ENCODE data around the gene GLIPR2.
"Not testable (repeated sequence)": the region's sequence is repeated elsewhere in the genome, so short reads cannot be mapped to it uniquely, and the experiment has no call there.

GLIPR2 gene

DNA sequence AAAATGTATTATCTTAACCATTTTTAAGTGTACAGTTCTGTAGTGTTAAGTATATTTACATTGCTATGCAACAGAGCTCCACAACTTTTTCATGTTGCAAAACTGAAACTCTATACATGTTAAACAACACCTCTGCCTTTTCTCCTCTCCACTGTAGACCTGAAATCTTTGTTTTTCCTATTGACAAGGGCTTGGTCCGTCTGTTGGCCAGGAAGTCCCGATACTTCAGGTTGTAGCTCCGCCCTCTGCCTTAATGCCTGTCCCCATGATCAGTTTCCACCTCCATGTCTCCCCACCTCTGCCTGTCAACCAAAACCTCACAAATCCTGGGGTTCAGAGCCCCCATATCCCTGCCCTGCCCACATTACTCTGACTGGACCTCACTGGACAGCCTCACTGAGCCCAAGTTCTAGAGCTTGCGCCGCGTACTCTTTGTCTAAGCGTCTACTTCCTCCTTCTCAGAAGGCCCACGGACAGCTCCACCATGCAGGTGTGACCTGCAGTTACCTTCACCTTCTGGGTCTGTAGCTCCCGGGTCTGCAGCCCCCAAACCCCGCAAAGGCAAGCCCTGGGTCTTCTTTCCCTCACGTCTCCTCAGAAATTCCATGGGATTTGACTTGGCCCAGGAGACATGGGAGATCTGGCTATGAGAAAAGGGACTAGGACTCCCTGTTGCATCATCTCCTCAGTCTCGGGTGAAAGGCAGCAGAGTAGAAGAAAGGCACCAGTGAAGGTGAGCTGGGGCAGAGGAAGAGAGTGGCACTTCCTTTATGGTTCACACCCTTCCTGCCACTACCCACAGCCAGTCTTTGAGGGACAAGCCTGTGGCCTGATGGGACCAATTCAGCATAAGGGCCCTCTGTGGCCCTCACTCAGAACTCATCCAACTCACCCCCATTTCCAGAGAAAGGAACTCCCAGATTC is 8.0 kb downstream of the GLIPR2 start:
- no peak for DNase-seq (ENCODE audit: low spot score)

DNA sequence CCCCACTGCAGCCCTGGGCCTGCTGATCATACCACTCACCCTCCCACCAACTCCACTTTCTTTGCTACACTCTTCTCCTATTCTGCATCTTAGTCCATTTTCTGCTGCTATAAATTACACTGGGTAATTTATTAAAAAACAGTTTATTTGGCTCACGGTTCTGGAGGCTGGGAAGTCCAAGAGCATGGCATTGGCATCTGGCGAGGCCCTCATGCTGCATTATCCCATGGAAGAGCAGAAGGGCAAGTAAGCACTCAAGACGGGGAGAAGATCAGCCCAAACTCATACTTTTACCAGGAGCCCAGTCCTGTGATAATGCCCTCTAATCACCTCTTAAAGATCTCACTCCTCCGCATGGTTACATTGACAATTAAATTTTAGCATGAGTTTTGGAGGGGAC is 9.4 kb downstream of the GLIPR2 start:
- no peak for DNase-seq (ENCODE audit: low spot score)

DNA sequence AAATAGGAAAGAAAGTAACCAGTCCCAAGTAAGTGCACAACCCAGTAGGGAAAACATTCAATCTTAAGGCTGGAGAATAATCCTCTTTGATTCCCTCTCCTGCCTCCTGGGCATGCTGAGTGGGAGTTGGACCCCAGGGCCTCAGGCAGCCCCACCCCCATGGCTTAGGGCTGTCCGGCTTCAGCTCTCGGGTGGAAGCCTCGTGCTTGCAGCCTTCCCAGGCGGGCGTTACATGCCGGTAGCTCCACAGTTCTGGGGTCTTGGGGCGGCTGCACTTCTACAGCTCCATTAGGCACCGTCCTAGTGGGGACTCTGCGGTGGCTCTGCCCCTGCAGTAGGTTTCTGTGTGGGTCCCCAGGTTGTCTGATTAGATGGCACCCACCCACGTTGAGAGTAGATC is 10.1 kb downstream of the GLIPR2 start:
- no peak for DNase-seq (ENCODE audit: low spot score)

DNA sequence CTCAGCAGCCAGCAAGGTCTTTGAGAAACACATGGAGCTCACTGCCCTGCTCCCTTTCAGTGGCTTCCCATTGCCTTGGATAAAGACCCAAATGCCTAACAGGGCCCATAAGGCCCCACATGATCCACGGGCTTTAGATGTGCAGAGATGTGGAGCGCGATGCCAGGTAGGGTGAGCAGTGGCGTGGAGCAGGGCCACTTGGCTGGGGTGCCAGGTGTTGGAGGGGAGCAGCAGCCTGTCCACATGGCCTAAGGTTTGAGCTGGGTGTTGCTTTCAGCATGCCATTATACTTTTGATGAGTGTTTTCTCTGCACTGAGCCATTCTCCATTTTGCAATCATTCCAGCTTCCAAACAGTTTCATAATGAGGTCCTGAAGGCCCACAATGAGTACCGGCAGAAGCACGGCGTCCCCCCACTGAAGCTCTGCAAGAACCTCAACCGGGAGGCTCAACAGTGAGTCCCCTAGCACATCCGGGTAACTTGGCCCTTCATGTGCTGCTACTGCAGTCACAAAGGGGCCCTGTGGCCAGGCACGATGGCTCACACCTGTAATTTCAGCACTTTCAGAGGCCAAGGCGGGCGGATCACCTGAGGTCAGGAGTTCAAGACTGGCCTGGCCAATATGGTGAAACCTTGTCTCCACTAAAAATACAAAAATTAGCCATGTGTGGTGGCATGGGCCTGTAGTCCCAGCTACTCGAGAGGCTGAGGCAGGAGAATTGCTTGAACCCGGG is 11.1 kb downstream of the GLIPR2 start:
- no peak for DNase-seq (ENCODE audit: low spot score)

DNA sequence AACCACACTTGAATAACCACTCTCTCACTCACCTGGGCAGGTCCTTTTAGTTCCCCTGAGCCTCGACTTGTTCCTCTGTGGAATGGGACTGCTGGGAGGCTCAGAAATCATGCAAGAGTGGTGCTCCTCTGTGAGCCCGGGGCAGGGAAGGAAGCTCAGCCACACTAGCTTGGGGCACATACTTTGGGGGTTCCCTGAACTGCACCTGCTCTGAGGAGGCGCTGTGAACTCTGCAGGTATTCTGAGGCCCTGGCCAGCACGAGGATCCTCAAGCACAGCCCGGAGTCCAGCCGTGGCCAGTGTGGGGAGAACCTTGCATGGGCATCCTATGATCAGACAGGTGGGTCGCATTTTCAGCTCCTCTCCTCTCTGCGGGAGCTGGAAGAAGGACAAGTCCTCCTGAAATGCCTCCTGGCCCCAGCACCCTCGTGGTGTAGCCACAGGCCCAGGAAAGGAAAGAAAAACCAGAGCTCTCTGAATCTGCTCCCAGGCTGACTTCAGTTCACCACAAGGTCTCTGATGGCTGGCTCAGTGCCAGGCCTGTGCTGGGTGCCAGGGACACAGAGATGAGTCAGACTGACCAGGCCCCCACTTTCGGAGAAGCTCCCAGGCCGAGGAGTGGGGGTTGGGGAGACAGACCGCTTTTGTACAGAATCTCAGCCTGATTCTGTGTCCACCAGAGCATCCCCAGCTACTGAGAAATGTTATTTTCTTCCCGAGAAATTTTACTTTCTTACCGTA is 11.9 kb downstream of the GLIPR2 start:
- DNase-seq (ENCODE audit: low spot score) = peak; percentile 99

DNA sequence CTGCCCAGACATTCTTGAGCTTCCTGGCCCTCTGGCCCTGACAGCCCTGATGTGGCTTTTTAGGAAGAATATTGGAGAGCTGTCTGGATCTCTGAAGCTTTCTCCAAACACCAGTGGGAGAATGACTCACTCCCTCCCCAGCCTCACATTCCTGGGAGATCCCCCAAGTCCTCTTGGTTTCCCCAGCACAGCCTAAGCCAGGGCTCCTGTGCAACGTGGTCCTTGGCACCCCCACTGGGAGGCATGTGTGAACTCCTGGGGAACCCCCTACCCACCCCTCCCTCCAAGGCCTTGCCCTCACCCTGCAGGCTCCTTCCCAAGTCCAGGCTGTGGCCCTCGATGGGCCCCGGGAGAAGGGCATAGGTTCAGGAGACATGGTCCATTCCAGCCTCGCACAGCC is 12.7 kb downstream of the GLIPR2 start:
- DNase-seq (ENCODE audit: low spot score) = no peak

DNA sequence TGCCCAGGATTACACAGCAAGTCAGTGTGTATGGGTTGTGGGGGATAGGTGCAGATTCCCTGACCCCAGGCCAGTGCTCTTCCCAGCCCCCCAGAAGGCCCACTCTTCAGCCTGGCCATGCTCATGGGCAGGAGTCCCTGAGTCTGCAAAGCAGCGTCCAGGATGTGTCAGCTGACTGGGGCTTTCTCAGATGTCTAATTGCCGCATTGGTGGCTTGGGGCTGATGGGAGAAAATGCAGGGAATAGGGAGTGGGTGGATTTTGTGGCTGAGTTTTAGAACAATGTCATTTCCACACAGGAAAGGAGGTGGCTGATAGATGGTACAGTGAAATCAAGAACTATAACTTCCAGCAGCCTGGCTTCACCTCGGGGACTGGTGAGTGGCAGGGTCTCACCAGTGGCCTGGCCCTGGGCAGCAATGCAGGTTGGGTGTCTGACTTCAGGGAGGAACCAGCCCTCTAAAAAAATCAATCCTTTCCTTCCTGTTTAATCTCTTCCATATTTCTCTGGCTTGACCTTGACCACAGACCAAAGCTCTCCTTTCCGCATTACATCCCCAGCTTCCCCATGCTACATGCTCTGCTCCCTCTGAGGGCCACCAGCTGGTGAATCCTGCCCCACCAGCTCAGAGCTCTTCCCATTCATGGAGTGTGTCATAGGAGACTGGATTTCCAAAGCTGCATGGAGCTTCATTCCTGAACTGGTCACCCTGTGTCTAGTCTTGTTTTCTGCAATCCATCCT is 14.2 kb downstream of the GLIPR2 start:
- DNase-seq (ENCODE audit: low spot score) = no peak

DNA sequence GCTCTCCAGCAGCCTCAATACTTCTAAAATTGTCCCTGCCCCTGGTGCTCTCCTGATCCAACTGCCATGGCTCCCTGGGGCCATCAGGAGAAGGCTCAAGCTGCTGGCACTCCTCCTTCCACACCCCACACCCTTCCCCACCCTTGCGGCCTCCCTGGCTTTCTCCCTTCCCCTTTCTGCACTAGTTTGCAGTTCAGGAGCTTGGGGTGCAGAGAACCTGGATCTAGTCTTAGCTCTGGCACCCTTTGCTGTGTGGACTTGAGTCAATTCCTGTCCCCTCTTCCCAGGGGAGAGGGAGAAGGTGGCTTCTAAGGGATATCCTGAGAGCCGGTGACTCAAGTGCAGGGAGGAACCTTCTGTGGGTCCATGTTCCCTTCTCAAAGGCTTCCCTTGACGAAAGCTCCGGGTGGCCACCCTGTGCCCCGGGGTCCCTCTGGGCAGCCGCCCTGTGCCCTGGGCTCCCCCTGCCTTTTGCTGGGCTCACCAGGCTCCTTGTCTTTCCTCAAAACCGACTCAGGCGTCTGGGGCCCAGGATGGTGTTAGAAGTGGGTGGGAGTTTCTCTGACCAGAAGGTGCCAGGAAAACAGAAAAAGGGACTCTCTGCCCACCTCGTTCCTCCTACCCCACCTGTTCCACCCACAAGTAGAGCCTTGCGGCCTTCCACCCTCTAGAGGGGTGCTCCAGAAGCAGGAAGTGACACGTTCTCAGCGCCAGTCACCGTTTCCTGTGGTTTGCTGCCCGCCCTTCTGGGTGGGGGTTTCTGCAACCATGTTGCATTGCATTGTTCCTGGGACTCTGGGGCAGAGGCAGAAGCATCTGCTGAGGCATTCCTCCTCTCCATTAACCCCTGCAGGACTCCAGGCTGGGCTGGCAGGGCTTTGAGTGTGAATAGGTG is 15.0 kb downstream of the GLIPR2 start:
- DNase-seq (ENCODE audit: low spot score) = no peak

DNA sequence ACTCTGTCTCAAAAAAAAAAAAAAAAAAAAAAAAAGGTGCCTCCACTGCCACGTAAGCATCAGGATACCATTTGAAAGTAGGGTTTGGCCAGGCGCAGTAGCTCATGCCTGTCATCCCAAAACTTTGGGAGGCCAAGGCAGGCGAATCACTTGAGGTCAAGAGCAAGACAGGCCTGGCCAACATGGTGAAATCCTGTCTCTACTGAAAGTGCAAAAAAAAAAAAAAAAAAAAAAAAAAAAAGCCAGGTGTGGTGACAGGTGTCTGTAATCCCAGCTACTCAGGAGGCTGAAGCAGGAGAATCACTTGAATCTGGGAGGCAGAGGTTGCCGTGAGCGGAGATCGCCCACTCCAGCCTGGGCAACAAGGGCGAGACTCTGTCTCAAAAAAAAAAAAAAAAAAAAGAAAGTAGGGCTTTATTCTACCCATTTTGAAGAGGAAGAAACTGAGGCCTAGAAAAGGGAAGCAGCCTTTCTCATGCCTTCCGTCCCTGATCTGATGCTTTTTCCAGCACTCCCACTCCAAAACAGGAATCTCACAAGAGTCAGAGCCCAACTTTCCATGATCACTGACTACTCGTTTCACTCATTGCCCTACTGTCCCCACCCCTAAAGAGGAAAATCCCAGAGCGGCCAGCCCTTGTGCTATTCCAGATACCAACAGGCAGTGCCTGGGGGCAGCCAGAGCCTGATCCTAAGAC is 16.4 kb downstream of the GLIPR2 start:
- no peak for DNase-seq (ENCODE audit: low spot score)

DNA sequence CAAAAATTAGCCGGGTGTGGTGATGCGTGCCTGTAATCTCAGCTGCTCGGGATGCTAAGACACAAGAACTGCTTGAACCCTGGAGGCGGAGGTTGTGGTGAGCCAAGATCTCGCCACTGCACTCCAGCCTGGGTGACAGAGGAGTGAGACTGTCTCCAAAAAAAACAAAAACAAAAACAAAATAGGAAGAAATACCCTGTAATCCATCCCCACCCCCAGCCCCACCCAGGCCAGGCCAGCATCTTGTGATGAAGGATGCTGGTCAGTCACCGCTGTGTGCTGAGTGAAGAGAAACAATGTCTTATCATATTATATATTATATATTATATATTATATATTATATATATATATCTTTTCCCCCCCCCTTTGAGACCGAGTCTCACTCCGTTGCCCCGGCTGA is 17.2 kb downstream of the GLIPR2 start:
- no peak for DNase-seq (ENCODE audit: low spot score)

DNA sequence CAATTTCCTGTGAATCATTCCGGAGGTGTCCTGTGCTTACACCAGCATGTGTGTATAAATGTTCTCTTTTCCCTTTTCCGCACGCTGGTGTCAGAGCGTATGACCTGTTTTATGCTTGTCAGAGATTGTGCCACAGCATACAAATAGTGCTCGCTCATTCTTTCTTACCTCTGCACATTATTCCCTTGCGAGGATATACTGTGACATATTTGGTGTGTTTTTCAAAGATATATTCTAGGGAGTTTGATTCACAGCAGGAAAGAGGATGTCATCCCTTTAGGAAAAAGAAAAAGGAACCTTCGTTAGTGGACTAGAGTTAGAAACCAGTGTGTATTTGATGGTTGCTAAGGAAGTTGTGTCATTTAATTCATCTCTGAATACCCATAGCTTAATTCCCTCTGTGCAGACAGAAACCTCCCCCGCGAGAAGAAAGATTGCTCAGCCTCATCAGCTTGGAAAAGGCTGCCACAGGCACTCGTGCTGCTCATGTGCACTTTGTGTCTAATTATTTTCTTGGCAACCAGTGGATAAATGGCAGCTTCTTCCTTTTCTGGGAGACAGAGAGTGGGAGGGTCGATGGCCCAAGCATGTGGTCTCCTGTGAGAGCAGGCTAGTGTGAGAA is 17.9 kb downstream of the GLIPR2 start:
- peak; percentile 70 for DNase-seq (ENCODE audit: low spot score)

DNA sequence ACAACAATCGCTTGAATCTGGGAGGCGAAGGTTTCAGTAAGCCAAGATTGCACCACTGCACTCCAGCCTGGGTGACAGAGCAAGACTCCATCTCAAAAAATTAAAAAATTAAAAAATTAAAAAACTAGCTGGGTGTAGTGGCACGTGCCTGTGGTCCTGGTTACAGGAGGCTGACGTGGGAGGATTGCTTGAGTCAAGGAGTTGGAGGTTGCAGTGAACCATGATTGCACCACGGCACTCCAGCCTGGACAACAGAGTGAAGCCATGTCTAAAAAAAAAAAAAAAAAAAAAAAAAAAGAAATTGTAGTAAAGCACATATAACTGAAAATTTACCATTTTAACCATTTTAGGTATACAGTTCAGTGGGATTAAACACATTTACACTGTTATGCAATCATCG is 19.6 kb downstream of the GLIPR2 start:
- DNase-seq (ENCODE audit: low spot score) = no peak

DNA sequence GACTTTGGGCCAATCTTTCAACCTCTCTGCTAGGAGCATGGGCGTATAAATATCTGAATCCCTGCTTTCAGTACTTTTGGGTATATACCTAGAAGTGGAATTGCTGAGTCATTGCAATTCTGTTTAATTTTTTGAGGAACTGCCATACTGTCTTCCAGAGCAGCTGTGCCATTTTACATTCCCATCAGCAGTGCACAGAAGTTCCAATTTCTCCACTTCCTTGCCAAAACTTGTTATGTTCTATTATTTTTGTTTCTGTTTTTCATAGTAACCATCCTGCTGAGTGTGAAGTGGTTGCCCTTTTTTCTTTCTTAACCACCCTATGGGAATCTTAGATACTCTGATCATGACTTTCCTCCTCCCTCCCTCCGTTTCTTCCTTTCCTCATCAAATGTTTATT is 21.6 kb downstream of the GLIPR2 start:
- no peak for DNase-seq (ENCODE audit: low spot score)

DNA sequence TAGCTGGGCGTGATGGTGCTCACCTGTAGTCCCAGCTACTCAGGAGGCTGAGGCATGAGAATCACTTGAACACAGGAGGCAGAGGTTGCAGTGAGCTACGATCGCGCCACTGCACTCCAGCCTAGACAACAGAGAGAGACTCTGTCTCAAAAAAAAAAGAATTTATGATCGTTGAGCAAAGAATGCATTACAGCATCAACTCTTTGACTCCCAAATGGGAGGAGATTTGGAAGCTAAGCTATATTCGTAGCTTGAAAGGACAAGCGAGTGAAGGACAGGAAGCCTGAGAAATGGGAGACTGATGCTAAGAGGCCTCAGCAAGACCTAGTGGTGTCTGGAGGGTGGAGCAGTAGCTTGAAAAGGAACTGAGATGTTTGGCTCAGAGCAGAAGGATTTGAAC is 22.4 kb downstream of the GLIPR2 start:
- DNase-seq (ENCODE audit: low spot score) = no peak

DNA sequence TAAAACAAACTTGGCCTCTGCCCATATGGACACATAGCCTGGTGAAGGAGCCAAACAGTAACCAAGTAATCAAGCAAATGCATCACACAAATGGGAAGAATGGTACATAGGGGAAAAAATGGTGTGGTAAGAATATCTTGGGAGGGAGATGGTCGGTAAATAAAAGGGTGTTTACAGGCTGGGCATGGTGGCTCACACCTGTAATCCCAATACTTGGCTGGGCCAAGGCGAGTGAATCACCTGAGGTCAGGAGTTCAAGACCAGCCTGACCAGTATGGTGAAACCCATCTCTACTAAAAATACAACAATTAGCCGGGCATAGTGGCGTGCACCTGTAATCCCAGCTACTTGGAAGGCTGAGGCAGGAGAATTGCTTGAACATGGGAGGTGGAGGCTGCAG is 23.0 kb downstream of the GLIPR2 start:
- DNase-seq (ENCODE audit: low spot score) = not testable (repeated sequence)

DNA sequence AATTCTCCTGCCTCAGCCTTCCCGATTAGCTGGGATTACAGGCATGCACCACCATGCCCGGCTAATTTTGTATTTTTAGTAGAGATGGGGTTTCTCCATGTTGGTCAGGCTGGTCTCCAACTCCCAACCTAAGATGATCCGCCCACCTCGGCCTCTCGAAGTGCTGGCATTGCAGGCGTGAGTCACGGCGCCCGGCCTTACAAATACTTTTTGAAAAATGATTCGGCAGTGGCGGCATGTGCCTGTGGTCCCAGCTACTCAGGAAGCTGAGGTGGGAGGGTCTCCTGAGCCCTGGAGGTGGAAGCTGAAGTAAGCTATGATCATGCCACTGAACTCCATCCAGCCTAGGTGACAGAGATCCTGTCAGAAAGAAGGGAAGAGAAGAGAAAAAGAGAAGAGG is 23.6 kb downstream of the GLIPR2 start:
- not testable (repeated sequence) for DNase-seq (ENCODE audit: low spot score)

DNA sequence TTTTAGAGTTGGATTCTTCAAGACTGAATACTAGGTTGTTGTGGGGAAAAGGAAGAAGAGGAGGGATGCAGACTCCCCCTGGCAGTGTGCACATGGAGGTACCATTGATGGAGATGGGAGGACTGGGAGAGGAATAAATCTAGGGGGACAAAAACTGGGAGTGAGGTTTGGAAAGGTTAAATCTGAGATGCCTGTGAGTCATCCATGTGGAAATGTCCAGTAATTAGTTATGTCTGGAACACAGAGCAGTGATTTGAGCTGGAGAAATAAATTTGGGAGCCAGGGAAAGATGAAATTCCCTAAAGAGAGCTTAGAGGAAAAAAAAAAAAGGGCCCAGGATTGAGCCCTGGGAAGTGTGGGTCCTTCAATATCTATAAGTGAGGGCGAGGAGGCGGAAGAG is 24.7 kb downstream of the GLIPR2 start:
- no peak for DNase-seq (ENCODE audit: low spot score)

DNA sequence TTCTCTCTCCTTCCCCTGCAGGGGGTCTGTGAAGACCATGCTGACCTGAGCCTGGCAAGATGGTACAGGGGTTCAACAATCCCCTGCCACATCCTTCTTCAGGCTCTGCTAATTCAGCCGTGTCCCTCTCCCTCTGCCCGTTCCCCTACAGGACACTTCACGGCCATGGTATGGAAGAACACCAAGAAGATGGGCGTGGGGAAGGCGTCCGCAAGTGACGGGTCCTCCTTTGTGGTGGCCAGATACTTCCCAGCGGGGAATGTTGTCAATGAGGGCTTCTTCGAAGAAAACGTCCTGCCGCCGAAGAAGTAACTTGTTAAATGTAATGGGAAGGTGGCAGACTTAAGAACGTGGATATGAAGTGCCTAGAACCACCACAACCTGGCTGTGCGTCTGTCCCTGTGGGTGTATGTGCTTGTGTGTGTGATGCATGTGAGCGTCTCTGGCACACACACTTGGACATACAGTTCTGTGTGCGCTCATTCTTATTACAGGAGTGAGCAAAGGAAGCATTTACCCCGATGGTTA is 25.7 kb downstream of the GLIPR2 start:
- no peak for DNase-seq (ENCODE audit: low spot score)

DNA sequence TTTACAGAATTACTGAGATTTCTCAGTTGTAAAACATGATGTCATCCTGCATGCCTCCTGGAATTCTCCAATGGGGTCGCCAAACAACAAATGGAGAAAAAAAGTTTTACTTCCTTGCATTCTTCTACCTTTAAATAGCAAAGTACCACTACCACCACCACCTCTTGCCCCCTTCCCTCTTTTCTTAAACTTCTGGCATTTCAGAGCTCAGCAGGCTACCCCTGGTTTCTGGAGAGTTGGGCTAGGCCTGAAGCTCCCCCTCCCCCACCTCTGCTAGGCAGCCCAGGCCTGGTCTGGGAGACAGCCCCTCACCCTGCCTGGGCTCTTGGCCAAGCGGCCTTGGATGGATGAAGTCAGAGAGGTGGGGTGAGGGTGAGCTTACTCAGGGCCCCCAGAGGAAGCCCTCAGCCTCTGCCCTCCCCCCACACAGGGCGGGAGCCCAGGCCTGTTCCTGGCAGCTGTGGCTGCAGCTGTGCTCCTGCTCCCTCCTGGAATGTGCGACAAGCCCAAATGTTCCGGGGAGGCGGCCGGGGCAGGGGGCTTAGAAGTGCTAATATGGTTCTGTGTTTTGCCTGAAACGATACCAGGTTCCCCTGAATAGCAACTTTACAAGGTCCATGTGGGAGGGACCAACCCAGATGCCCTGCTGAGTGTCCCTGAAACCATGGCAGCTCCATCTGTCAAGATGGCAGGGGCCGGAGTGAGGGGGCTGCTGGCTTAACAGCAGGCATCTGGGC is 26.7 kb downstream of the GLIPR2 start:
- no peak for DNase-seq (ENCODE audit: low spot score)

Measured in pons (tissue), 1 donor.